LNCaP clone FGC (cell line): ENCODE data around the gene SH3GL2.

Experiments used
- DNase-seq: peaks from one replicate; pipeline ENCODE4 v3.0.0-alpha.2; 2011; ENCODE audit warnings: low read depth
- H3K4me3 ChIP-seq: 2 replicates; pipeline ENCODE4 v1.5.1; 2011; ENCODE audit warnings: mild to moderate bottlenecking, low read depth, low read length, control low read depth
- CTCF ChIP-seq: IDR thresholded peaks from 2 replicates; pipeline ENCODE4 v1.5.1; 2012; ENCODE audit warnings: mild to moderate bottlenecking; ENCODE audit not compliant: control insufficient read depth, insufficient read depth; ENCODE audit errors: extremely low read depth

SH3GL2 gene

GRCh38 chr9:17628624-17629023 is 49.8 kb downstream of the SH3GL2 start:
- H3K4me3 ChIP-seq = no peak overlapping the region
- TF ChIP-seq CTCF = no peak

GRCh38 chr9:17630531-17630949 is 51.7 kb downstream of the SH3GL2 start:
- no peak for DNase-seq
- TF ChIP-seq CTCF = no peak

More at GRCh38 chr9:17628624-17629023, 49.8 kb downstream of the SH3GL2 start:
- no peak for DNase-seq

GRCh38 chr9:17631396-17631795 is 52.5 kb downstream of the SH3GL2 start:
- DNase-seq = no peak
- no peak for TF ChIP-seq CTCF
- H3K4me3 ChIP-seq = no peak overlapping the region

More at GRCh38 chr9:17630531-17630949, 51.7 kb downstream of the SH3GL2 start:
- no peak overlapping the region for H3K4me3 ChIP-seq

- TF ChIP-seq CTCF = no peak
- H3K4me3 ChIP-seq = no peak overlapping the region
- no peak for DNase-seq
These were observed 54.1 kb downstream of the SH3GL2 start for GRCh38 chr9:17632994-17633393.

- TF ChIP-seq CTCF = no peak
- DNase-seq = no peak
- no peak overlapping the region for H3K4me3 ChIP-seq
These were observed 56.4 kb downstream of the SH3GL2 start for GRCh38 chr9:17635115-17635890.

GRCh38 chr9:17636349-17636748 is 57.5 kb downstream of the SH3GL2 start:
- no peak for TF ChIP-seq CTCF
- DNase-seq = no peak
- no peak overlapping the region for H3K4me3 ChIP-seq

GRCh38 chr9:17636821-17637220 is 58.0 kb downstream of the SH3GL2 start:
- no peak overlapping the region for H3K4me3 ChIP-seq
- TF ChIP-seq CTCF = no peak
- no peak for DNase-seq
